Stromal cell of bone marrow (primary cell): Measurements from ENCODE around the gene FHOD1.

Source experiments
- DNase-seq: peaks from one replicate; pipeline ENCODE4 v3.0.0-alpha.2; 2012; ENCODE audit warnings: low read depth

Gene FHOD1

DNA sequence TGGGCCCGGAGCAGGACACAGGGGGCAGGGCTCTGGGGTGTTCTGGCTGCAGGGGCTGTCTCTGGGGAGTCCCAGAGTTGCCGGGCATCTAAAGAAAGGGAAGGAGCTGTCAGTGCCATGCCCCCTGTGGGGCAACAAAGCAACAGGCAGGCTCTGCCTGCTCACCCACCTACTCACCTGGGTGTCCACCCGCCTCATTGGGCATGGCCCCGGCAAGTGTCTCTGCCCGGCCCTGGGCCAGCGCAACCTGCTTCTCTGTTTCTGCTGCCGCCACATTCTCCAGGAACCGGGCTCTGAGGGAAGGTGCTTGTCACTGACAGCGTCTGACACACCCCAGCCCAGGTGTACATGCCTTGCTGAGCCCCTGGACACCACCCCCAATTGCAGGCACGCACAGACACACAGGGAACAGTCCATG is 13.1 kb downstream of the FHOD1 start:
- DNase-seq: no peak

DNA sequence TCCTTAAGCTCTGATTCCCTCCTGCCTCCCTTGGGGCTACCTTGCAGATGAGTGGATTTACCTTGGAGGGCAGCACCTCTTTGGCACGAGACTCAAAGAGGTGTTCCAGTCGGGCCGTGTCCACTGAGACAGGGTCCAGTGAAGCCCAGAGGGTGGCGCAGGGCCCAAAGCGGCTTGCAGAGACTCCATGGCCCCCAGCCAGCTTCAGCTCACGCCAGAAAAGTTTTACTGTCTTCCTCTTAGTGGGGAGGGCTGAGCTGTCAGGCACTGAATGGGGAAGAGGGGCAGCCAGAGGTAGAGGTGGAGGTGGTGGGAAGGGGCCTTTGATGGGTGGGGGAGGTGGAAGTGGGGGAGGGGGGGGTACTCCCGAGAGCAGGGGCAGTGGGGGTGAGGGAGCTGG is 13.7 kb downstream of the FHOD1 start:
- DNase-seq: no peak

DNA sequence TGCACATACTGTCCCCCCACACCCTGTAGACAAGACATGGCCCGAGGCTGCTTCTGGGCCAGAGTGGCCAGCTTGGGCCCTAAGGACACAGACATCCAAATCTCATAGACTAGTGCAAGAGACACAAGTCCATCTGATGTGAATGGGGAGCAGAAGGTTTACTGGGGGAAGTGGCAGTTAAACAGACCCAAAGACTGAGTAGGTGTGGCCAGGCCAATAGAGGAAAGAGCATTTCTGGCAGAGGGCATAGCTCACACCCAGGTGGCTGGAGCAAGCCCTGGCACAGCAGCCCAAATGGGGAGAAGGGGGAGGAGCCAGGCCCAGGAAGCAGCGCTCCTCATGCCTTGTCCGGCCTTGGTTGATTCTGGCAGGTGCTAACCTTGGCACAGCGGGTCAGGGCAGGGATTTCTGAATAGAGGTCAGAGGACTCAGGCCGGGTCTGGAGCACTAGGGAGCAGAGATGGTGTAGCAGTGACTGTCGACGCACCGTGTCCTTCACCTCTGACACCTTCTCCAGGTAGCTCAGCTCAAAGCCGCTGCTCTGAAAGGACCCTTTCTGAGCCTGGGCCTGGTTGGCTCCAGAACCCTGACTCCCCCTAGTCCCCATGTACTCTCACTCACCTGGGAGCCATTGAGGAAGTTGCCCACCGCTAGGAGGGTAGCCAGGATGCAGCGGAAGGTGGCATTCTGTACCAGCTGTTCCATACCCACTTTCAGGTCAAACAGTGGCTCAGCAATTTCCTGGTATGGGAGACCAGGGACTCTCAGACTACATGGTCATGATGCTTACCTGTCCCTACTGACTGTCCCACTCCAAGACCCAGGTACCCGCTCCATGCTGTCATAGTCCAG is 16.2 kb downstream of the FHOD1 start:
- no peak for DNase-seq

DNA sequence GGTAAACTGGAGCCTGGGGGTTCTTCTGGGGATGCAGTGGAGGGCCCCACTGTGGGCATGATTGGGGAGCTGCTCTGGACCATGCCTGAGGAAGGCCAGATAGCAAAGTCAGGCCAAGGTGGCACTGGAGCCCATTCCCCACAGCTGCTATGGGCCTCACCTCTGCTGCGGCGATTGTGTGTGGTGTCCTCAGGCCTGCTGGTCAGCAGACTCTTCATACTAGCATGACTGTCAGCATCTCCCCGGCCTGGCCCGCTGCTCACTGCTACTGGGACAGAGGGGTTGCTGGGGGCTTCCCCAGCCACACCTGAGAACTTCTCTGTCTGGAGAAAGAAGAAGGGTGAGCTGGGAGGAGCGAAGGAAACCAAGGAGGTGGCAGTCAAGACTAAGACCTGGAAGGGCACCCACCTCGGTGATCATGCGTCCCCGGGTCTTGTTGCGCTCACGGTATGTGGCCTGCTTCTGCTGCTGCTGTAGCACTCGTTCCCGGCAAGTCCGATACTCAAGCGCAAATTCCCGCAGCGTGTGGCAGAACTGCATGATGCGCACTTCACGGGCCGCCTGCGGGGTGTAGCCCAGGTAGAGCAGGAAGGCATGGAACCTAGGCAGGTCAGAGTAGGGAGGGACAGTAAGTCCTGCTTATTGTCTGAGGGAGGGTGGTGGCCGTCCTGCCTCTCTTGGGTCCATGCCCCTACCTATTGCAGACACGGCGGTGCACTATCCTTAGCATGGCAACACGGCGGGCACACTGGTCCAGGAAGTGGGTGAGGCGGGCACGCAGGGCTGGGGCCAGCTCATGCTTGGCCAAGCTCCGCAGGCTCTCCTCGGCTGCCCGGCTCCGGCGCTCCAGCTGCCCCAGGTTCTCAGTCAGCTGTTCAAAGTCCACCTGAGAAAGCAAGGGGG is 17.1 kb downstream of the FHOD1 start:
- DNase-seq: no peak

DNA sequence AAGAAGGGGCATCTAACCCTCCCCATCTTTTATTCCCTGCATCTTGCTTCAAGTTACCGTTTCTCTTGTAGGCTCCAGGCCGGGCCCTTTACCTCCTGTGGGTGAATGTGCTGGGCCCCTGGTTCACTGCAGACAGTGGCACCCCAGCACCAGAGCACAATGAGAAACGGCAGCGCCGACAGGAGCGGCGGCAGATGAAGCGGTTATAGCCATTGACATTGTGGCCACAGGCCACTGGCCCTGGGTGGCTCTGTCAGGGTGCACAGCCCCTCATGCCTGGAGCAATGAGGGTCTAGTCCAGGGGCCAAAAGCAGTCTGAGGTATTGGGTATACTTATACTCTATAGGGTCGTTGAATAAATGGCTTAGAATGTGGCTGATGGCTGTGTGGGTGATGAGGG is 18.4 kb downstream of the FHOD1 start:
- no peak for DNase-seq

DNA sequence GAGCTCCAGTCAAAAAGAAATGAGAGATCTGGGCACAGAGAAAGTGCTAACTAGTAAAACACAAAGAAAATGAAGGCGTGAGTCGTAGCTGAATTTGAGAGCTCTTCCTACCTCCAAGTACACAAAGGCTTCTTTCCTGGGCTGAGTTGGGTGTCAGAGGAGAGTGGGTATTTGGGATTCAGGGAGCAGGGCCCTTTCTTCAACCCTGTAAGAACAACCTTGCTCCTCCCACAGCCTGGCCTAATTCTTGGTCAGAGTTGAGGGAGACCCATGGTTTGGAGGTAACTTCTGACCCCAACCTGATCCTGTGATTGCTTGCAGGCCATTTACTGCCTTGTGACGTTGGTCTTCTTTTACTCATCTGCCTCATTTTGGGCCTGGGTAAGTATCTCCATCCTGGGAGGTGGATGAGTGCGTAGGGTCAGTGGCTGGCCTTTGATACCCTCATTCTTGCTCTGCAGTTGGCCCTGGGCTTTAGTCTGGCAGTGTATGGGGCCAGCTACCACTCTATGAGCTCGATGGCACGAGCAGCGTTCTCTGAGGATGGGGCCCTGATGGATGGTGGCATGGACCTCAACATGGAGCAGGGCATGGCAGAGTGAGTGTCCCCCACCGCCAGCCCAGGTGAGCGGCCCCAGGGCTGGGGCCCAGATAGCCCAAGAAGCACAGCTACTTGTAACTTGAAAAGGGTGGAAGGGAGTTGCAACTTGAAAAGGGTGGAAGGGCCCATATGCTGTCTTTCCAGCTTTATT is 19.1 kb downstream of the FHOD1 start:
- DNase-seq: no peak

DNA sequence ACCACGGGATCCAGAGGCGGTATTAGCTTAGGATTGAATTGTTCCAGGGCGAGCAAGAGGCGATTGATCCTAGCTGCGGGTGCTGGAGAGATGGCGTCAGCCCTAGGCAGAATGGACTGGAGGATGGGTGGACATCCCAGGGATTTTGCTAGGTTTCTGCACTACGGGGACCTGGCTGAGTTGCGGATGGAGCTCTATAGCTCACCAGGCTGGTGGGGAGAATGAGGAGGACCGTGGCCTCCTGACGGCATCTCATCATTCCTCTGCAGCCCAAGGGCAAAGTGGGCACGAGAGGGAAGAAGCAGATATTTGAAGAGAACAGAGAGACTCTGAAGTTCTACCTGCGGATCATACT is 19.7 kb downstream of the FHOD1 start:
- no peak for DNase-seq

DNA sequence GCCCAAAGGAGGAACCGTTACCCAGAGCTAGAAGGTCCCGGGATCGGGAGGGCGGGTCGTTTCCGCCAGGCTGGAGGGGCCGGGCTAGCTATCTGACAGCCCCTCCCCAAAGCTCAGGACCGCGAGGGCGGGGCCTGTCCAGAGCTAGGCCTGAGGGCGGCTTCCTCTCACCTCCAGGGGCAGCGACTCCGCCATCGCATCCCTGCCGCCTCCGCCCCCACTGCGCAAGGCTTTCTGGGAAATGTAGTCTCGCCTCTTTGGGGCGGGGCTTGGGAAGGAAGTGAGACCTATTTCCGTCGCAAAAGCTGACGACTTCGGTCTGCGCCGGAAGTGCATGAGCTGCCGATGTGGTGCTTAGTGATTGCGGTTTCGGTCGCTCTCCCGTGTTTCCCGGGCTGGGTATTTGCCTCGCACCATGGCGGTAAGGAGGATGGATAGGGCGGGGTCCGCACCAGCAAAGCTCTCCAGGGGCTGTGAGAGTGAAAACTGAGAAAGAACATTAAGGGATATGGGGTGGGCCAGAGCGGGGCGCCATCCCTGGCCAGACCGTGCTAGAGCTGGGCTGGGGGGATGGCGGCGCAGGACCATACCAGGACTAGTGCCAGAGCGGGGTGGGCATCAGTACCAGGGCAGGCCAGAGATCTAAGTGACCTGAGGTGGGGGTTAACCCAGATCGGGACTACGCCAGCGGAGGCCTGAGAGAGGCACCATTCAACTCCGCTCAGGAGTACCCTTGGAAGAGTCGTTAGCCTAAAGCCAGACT is 20.3 kb downstream of the FHOD1 start, which contains the start of gene TMEM208:
Gene TMEM208 (plus strand): TSS at position 327 of the 763 bp plus-strand sequence. CDS start 89 bp downstream, at position 416.
- DNase-seq: peak; percentile 98

DNA sequence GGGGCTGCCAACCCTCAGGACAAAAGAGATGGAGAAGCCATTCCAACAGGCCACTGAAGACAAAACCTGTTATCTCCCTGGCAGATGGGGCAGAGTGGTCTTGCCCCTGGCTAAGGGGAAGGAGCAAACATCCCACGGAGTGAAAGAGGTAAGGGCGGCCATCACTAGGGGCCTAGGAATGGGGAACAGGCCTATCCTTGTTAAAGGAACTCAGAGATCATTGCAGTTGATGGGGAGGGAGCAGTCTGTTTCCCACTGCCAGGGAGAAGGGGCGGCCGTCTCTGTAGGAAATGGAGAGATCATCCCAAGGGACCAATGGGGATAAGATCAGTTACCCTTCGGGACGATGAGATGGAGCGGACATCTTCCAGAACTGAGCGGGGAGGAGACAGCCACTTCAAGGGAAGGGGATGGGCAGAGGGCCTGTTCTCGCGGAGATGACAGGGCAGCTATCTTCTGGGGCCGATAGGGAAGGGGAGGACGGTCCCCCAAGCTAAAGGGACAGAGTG is 20.9 kb downstream of the FHOD1 start:
- no peak for DNase-seq

DNA sequence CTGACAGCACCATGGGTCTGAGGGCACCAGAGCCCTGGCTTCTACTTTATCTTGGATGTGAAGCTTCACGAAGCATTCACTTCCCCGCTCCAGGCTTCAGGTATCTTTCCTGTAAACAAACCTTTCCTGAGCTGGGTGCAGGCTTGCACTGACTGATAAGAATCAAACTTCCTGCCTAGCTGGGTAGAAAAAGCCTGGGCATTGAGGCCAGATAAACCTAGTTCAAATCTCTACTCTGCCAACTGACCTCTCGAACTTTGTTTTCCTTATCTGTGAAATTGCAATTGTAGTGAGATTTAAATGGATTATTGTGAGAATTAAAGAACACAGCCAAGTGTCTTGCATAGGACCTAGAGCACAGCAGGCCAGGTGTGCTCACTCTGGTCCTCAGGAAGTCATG is 23.3 kb downstream of the FHOD1 start:
- DNase-seq: no peak

DNA sequence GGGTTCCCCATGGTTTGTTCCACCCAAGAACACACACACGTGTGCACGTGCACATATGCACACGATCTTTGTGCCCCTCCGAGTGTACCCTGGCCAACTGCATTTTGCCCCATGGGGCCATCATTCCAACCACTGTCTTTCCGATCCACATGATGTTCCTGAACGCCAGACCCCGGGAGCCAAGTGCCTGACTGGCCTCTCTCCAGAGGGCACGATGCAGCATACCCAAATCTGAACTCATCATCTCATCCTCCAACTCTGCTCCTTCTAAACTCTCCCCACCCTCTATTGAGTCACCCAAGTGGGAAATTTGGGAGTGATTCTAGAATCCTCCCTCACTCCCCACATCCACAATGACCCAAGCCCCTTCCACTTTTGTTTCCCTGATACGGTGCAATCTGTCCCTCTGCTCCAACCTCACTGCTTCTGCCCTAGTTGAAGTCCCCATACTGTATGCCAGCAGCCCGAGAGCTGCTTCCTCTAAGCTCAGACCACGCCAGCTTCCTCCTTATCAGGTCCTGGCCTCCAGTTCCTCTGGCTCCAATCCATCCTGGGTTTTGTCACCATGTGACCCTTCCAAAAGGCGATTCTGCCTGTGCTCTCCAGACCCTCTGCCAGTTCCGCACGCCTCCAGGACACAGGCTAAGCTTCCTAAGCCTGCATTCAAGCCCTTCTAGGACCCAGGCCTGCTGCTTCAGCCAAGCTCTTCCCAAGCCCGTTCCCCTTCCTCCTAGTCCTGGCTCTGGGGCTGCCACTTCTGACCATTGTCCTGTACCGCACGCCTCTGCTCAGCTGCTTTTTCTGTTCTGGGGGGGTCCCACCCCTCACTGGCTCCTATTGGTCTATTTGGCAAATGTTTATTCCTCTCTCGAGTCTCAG is 30.4 kb downstream of the FHOD1 start:
- no peak for DNase-seq

DNA sequence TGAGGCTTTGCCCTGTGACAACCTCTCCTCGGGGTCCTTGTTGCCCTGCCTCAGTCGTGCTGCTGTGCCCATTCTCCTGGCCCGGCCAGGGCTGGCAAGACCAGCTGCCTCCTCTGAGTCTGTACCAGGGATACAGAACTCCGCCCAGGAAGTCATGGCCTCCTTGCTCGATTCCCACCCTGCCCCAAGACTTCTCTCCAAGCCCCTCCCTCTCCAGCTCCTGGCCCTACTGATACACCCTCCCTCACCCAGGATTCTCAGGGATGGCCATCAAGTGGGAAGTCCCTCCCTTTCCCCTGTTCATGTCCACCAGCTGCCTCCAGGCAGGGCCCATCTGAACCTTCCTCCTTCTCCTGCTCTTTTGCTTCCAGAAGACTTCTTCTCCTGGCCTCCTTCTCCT is 31.6 kb downstream of the FHOD1 start:
- DNase-seq: no peak

DNA sequence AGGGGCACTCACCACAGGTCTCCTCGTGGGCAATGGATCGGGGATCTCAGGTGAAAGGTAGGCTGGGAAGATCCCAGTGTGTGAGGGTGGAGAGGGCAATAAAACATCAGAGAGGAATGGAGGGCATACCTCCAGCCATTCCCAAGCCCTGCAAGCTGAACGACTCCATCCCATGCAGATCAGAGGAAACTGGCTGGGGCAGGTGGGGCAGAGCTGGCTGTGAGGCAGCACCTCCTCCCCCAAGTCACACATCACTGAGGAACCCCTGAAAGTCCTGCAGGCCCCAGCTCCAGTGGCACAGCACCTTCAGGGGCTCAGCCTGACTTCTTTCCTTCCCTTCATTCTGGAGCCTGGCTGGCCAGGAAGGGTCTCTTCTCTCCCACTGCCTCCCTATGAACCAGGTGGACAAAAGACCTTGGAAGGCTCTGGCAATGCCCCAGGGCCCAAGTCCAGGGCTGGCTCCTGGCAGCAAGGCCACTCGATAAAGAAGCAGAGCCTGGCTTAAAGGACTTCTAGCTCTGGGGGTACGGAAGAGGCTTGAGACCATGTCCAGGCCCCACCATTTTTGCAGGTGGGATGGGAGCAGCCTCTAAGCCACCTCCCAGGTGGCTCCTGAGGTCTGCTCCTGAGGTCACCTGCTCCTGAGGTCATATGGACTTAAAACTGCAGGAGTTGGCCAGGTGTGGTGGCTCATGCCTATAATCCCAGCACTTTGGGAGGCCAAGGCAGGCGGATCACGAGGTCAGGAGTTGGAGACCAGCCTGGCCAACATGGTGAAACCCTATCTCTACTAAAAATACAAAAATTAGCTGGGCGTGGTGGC is 33.9 kb downstream of the FHOD1 start:
- DNase-seq: no peak

DNA sequence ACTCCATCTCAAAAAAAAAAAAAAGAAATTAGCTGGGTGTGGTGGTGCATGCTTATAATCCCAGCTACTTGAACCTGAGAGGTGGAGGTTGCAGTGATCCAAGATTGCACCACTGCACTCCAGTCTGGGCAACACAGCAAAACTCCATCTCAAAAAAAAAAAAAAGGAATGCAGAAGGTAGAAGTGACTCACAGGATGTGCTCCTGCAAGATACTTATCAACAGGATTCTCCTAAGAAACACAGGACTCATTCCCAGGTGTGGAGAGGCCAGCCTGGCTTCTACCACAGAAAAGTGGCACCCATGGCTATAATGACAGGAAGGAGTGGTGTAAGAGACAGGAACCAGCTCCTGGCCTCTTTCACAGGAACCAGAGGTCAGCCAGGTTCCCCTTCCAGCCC is 34.5 kb downstream of the FHOD1 start:
- no peak for DNase-seq

DNA sequence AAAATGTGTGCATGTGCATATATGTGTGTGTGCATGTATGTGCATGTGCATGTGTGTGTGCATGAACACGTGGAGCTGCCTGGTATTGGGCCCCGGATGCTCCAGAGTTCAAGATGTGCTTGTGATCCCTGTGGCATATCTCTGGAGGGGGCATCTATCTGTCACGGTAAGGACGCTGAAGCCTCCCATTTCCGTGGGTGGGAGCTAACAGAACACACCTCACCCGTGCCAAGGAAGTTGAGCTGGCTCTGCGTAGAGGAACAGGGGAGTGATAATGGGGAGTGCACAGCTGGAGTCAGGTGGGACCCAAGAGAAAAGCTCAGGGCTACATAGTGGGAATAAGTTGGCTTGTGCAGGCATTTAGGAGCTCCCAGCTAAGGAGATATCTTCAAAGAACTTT is 35.6 kb downstream of the FHOD1 start:
- no peak for DNase-seq

DNA sequence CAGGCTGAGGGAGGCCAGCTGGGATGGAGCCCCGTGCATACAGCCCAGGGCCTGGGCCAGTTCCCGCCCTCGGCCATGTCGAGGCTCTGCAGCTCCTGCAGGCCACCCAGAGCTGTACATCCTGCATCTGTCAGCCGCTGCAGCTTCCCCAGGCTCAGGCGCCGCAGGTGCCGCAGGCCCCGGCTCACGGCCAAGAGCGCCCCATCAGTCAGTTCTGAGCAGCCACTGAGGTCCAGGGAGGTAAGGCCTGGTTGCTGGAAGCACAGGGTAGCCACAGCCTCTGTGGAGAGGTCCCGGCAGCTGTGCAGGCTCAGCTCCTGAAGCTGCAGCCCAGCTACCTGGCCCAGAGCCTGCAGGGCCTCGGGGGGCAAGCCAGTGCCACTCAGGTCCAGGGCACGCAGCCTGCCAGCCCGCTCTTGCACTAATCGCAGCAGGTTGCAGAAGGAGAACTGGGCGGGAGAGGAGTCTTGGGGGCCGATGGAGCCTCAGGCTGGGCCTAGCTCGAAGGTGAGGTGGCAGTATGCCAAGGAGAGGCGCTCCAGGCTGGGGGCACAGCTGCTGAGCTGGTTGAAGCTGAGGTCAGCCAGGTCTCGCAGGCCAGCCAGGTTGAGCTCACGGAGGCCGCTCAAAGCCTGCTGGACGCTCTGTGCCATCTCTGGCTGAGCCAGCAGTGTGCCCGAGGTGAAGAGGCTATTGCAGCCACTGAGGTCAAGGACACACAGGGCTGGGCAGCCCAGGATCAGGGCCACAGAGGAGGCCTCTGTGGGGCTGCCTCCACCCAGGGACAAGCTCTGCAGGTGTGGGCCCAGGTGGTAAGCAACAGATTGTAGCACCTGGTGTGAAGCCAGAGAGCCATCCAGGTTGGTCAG is 37.0 kb downstream of the FHOD1 start:
- no peak for DNase-seq

DNA sequence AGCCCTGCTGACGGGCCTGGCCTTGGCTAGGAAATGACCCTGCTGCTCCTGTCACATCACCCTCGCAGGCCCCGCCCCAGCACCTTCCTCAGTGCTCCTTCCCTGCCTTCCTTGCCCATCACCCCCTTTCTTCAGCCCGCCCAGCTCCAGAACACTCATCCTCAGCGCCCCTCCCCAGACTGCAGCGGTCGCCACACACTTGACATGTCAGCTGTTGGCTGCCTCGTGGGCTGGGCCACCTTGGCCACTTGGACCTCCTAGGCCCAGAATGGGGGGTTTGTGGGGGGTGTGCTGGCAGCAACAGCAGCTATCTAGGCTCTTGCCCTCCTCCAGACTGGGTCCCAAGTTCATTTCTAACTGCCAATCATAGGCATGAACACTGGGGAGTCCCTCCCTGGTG is 37.7 kb downstream of the FHOD1 start:
- DNase-seq: no peak

DNA sequence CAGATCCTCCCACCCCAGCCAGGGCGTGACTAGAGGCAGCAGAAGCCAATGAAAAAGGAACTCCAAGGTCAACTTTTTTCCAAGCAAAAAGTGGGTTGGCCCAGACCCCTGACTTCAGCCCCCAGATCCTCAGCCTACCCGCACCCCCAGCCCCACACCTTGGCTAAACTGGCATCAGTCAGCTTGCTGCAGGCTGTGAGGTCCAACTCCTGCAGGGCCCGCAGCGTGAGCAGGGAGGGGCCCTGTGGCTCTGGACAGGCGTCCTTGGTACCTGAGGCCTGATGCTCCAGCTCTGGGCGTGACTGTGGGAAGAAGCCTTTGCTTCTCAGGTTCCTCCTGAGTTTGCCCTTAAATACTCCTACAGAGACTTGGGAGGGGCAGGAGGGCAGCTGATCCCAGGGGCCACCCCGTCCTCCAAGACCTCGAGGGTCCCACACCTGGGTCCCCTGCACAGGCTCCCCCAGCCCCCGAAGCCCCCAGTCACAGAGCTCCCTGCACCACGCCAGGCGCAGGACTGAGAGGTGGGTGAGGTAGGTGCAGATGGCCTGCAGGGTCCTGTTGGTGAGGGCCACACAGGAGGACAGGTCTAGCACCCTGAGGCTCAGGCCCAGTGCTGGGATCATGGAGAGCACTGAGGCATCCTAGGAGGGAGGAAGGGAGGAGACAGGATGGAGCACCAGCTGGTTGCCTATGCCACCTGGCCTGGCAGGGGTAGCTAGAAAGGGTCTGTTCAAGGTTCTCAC is 39.0 kb downstream of the FHOD1 start:
- DNase-seq: no peak
